ENCODE data around the gene CALY.
"Not testable (repeated sequence)": the region's sequence is repeated elsewhere in the genome, so short reads cannot be mapped to it uniquely, and the experiment has no call there.

The CALY gene

GRCh38 chr10:133336577-133337369, at the start of gene CALY:
Gene CALY (minus strand): TSS chr10:133336896. CDS start chr10:133328989, 7,907 bp downstream.
- in situ Hi-C loops (cut with MboI; ENCODE audit: low sequenced_read_pairs) = no loop called here

GRCh38 chr10:133385214-133385613, 48.5 kb upstream of the CALY start:
- in situ Hi-C loops (cut with MboI; ENCODE audit: low sequenced_read_pairs) = no loop called here

GRCh38 chr10:133384071-133384470, 47.4 kb upstream of the CALY start:
- in situ Hi-C loops (cut with MboI; ENCODE audit: low sequenced_read_pairs) = no loop called here

- in situ Hi-C loops (cut with MboI; ENCODE audit: low sequenced_read_pairs) = no loop called here
Observed at GRCh38 chr10:133383551-133383950, 46.9 kb upstream of the CALY start.

- in situ Hi-C loops (cut with MboI; ENCODE audit: low sequenced_read_pairs) = no loop called here
Observed at GRCh38 chr10:133381036-133381435, 44.3 kb upstream of the CALY start.

GRCh38 chr10:133379801-133380666, 43.3 kb upstream of the CALY start:
- in situ Hi-C loops (cut with MboI; ENCODE audit: low sequenced_read_pairs) = no loop called here

GRCh38 chr10:133379152-133379800, 42.6 kb upstream of the CALY start, which contains the start of gene PAOX:
Gene PAOX (plus strand): TSS chr10:133379262. CDS start chr10:133379317, 55 bp downstream.
- in situ Hi-C loops (cut with MboI; ENCODE audit: low sequenced_read_pairs) = no loop called here

GRCh38 chr10:133378251-133379096, 41.8 kb upstream of the CALY start:
- in situ Hi-C loops (cut with MboI; ENCODE audit: low sequenced_read_pairs) = no loop called here

GRCh38 chr10:133377818-133378250, 41.1 kb upstream of the CALY start:
- in situ Hi-C loops (cut with MboI; ENCODE audit: low sequenced_read_pairs) = no loop called here

- in situ Hi-C loops (cut with MboI; ENCODE audit: low sequenced_read_pairs) = no loop called here
Observed at GRCh38 chr10:133377025-133377817, 40.5 kb upstream of the CALY start.

GRCh38 chr10:133376183-133376582, 39.5 kb upstream of the CALY start:
- in situ Hi-C loops (cut with MboI; ENCODE audit: low sequenced_read_pairs) = not testable (repeated sequence)

GRCh38 chr10:133375357-133376115, 38.8 kb upstream of the CALY start:
- in situ Hi-C loops (cut with MboI; ENCODE audit: low sequenced_read_pairs) = no loop called here

GRCh38 chr10:133373174-133374090, 36.7 kb upstream of the CALY start, which contains the start of gene ECHS1:
Gene ECHS1 (minus strand): TSS chr10:133373354. CDS start chr10:133373333, 21 bp downstream.
- in situ Hi-C loops (cut with MboI; ENCODE audit: low sequenced_read_pairs) = no loop called here

- in situ Hi-C loops (cut with MboI; ENCODE audit: low sequenced_read_pairs) = no loop called here
Observed at GRCh38 chr10:133372507-133372906, 35.8 kb upstream of the CALY start.

GRCh38 chr10:133370030-133370786, 33.5 kb upstream of the CALY start:
- in situ Hi-C loops (cut with MboI; ENCODE audit: low sequenced_read_pairs) = no loop called here

- in situ Hi-C loops (cut with MboI; ENCODE audit: low sequenced_read_pairs) = no loop called here
Observed at GRCh38 chr10:133368153-133368552, 31.5 kb upstream of the CALY start.

- in situ Hi-C loops (cut with MboI; ENCODE audit: low sequenced_read_pairs) = not testable (repeated sequence)
Observed at GRCh38 chr10:133367461-133367860, 30.8 kb upstream of the CALY start.
